ENCODE data around the gene FAM161B.
A peak's percentile ranks its signal among the peaks of the same experiment; 100 is the strongest.
"Not testable (repeated sequence)": the region's sequence is repeated elsewhere in the genome, so short reads cannot be mapped to it uniquely, and the experiment has no call there.

FAM161B gene

GRCh38 chr14:73949752-73950734, at the start of gene FAM161B, which contains the start of gene COQ6:
TSS of gene FAM161B (minus strand) at chr14:73950094. CDS start at chr14:73950026, 68 bp downstream.
TSS of gene COQ6 (plus strand) at chr14:73950302. CDS start at chr14:73950333, 31 bp downstream.
- FAIRE-seq, result peak; percentile 99
- peak; percentile 99 for DNase-seq (ENCODE audit: insufficient read length, low spot score)

- FAIRE-seq (peak; percentile 49), DNase-seq (ENCODE audit: insufficient read length, low spot score) (no peak)
These were observed 48.8 kb upstream of the FAM161B start for GRCh38 chr14:73998726-73999125.

GRCh38 chr14:73997944-73998447, 48.1 kb upstream of the FAM161B start:
- FAIRE-seq (peak; percentile 91), DNase-seq (ENCODE audit: insufficient read length, low spot score) (no peak)

- DNase-seq (ENCODE audit: insufficient read length, low spot score) (no peak), FAIRE-seq (no peak)
These were observed 47.4 kb upstream of the FAM161B start for GRCh38 chr14:73997108-73997943.

GRCh38 chr14:73996731-73997107, 46.8 kb upstream of the FAM161B start:
- peak; percentile 73 for FAIRE-seq

GRCh38 chr14:73995977-73996378, 46.1 kb upstream of the FAM161B start:
- FAIRE-seq (peak; percentile 69), DNase-seq (ENCODE audit: insufficient read length, low spot score) (no peak)

More at GRCh38 chr14:73996731-73997107, 46.8 kb upstream of the FAM161B start:
- no peak for DNase-seq (ENCODE audit: insufficient read length, low spot score)

GRCh38 chr14:73994926-73995325, 45.0 kb upstream of the FAM161B start:
- FAIRE-seq; DNase-seq (ENCODE audit: insufficient read length, low spot score): not testable (repeated sequence)

GRCh38 chr14:73991092-73991491, 41.2 kb upstream of the FAM161B start:
- FAIRE-seq (no peak), DNase-seq (ENCODE audit: insufficient read length, low spot score) (no peak)

- FAIRE-seq, result not testable (repeated sequence)
These were observed 38.8 kb upstream of the FAM161B start for GRCh38 chr14:73988656-73989055.

GRCh38 chr14:73988065-73988464, 38.2 kb upstream of the FAM161B start:
- FAIRE-seq, result no peak
- DNase-seq (ENCODE audit: insufficient read length, low spot score), result no peak

More at GRCh38 chr14:73988656-73989055, 38.8 kb upstream of the FAM161B start:
- DNase-seq (ENCODE audit: insufficient read length, low spot score), result not testable (repeated sequence)

GRCh38 chr14:73977896-73978295, 28.0 kb upstream of the FAM161B start:
- no peak for FAIRE-seq
- DNase-seq (ENCODE audit: insufficient read length, low spot score), result no peak

- DNase-seq (ENCODE audit: insufficient read length, low spot score) (no peak), FAIRE-seq (peak; percentile 20)
These were observed 26.2 kb upstream of the FAM161B start for GRCh38 chr14:73976125-73976524.

GRCh38 chr14:73973497-73973896, 23.6 kb upstream of the FAM161B start:
- DNase-seq (ENCODE audit: insufficient read length, low spot score) (no peak), FAIRE-seq (peak; percentile 90)

GRCh38 chr14:73968885-73969284, 19.0 kb upstream of the FAM161B start:
- FAIRE-seq (peak; percentile 23), DNase-seq (ENCODE audit: insufficient read length, low spot score) (no peak)

- no peak for DNase-seq (ENCODE audit: insufficient read length, low spot score)
- FAIRE-seq, result no peak
These were observed 15.3 kb upstream of the FAM161B start for GRCh38 chr14:73965216-73965615.

GRCh38 chr14:73961192-73961591, 11.3 kb upstream of the FAM161B start:
- DNase-seq (ENCODE audit: insufficient read length, low spot score) (no peak), FAIRE-seq (peak; percentile 74)

- DNase-seq (ENCODE audit: insufficient read length, low spot score) (no peak), FAIRE-seq (peak; percentile 63)
These were observed 8.7 kb upstream of the FAM161B start for GRCh38 chr14:73958591-73958990.

GRCh38 chr14:73955674-73956073, 5.8 kb upstream of the FAM161B start:
- FAIRE-seq, result no peak
- no peak for DNase-seq (ENCODE audit: insufficient read length, low spot score)

- FAIRE-seq, result peak; percentile 89
These were observed 3.8 kb upstream of the FAM161B start for GRCh38 chr14:73953731-73954130.

GRCh38 chr14:73945159-73945670, 4.7 kb downstream of the FAM161B start:
- DNase-seq (ENCODE audit: insufficient read length, low spot score) (no peak), FAIRE-seq (no peak)

More at GRCh38 chr14:73953731-73954130, 3.8 kb upstream of the FAM161B start:
- DNase-seq (ENCODE audit: insufficient read length, low spot score), result no peak

Data from HTR-8/SVneo (cell line).